ENCODE data around the gene HCRTR1. TPM values are rescaled to one million over a fixed set of nuclear protein-coding genes. Genes with fewer than 3 reads are reported as not detected.

HCRTR1 gene
- polyA plus RNA-seq, 1 of the 3 experiments (the other 2 are of a cell fraction) = 0.03 TPM

- H3K4me3 ChIP-seq (ENCODE audit: low read depth in 2 of 2, low read length in 1 of 2) = no peak overlapping the region
- DNase-seq = no peak
- H3K4me1 ChIP-seq (ENCODE audit: control insufficient read depth in 1 of 2, insufficient read depth in 2 of 2, low read depth in 1 of 2, low read length in 1 of 2) = peaks cover 0 to 5% of the 10 kb centered on the region in 2 experiments; a peak in 1 of 4 replicates
- no peaks in the 10 kb centered on the region for H4K20me1 ChIP-seq (ENCODE audit: insufficient read depth)
- no peak overlapping the region for H3K27ac ChIP-seq (ENCODE audit: low read depth in 2 of 2, low read length in 1 of 2)
- no peaks in the 10 kb centered on the region for H3K79me2 ChIP-seq (ENCODE audit: insufficient read depth)
- no peaks in the 10 kb centered on the region for H3K9me3 ChIP-seq
- no peak overlapping the region for H3K9ac ChIP-seq
- no peaks in the 10 kb centered on the region for H3K27me3 ChIP-seq (ENCODE audit: insufficient read depth)
- no peaks in the 10 kb centered on the region for H3K9me2 ChIP-seq
- 86% methylated on average over 3 of the region's 4 CpGs for WGBS (ENCODE audit: low lambda C conversion rate)
- H3K36me3 ChIP-seq (replicated peaks in 1 of 2; ENCODE audit: control insufficient read depth in 1 of 2, insufficient read depth in 2 of 2, low read length in 1 of 2) = peaks cover 0 to 3% of the 10 kb centered on the region in 2 experiments
- POLR2A ChIA-PET = no interaction called here
- H2AFZ ChIP-seq (ENCODE audit: low read depth) = no peak overlapping the region
- CTCF ChIA-PET = interaction anchor here (0.7 to 8.6 kb wide), 9 partner anchors 9 to 303 kb away, joined by 3 to 134 read pairs (median 3); no protein-coding TSS in a partner anchor
- no peak overlapping the region for H3K4me2 ChIP-seq
- H3F3A ChIP-seq (replicated peaks; ENCODE audit: insufficient read depth) = no peaks in the 10 kb centered on the region
- TF ChIP-seq RCOR1 (IDR thresholded peaks at IDR 0.05; ENCODE audit: low read length) = no peak
- TF ChIP-seq ELF1 (IDR thresholded peaks at IDR 0.05) = no peak
- no peak for TF ChIP-seq PBX3 (IDR thresholded peaks at IDR 0.05)
- no peak for TF ChIP-seq POLR2AphosphoS5 (IDR thresholded peaks at IDR 0.05; ENCODE audit: low read depth, low read length)
- no peak for TF ChIP-seq RXRA (IDR thresholded peaks at IDR 0.05; ENCODE audit: borderline replicate concordance, low read depth)
- TF ChIP-seq MAX (IDR thresholded peaks at IDR 0.05; ENCODE audit: low read depth) = no peak
- TF ChIP-seq EP300 (IDR thresholded peaks at IDR 0.05; ENCODE audit: borderline replicate concordance in 1 of 2, low read depth in 1 of 2, low read length in 1 of 2) = no peak
- TF ChIP-seq FOXJ3 (CRISPR knock-in tag; IDR thresholded peaks at IDR 0.05) = no peak
- TF ChIP-seq ZBTB33 (IDR thresholded peaks at IDR 0.05; ENCODE audit: borderline replicate concordance, low read depth) = no peak
- TF ChIP-seq CTCF (IDR thresholded peaks at IDR 0.05) = no peak
- TF ChIP-seq SIN3A (IDR thresholded peaks at IDR 0.05; ENCODE audit: borderline replicate concordance, low read depth, low read length) = no peak
- TF ChIP-seq CHD2 (IDR thresholded peaks at IDR 0.05; ENCODE audit: low read length, partially characterized antibody) = no peak
- TF ChIP-seq RFX5 (IDR thresholded peaks at IDR 0.05; ENCODE audit: low read length) = no peak
- TF ChIP-seq GATA2 (CRISPR knock-in tag; IDR thresholded peaks at IDR 0.05) = no peak
- TF ChIP-seq MEF2A (IDR thresholded peaks at IDR 0.05; ENCODE audit: borderline replicate concordance, low read depth) = no peak
- TF ChIP-seq YY1 (IDR thresholded peaks at IDR 0.05; ENCODE audit: low read depth) = no peak
- no peak for TF ChIP-seq NFIC (IDR thresholded peaks at IDR 0.05; ENCODE audit: borderline replicate concordance)
- TF ChIP-seq TAF1 (IDR thresholded peaks at IDR 0.05; ENCODE audit: borderline replicate concordance, low read depth, low read length) = no peak
- TF ChIP-seq EZH2phosphoT487 (IDR thresholded peaks at IDR 0.05; ENCODE audit: borderline replicate concordance, low read depth) = no peak
These were observed 43.5 kb downstream of the HCRTR1 start for GRCh38 chr1:31660871-31661455.
